Measurements from ENCODE around the gene TIMM13. TPM values are rescaled to one million over a fixed set of nuclear protein-coding genes. Genes with fewer than 3 reads are reported as not detected.
"Not testable (repeated sequence)": the region's sequence is repeated elsewhere in the genome, so short reads cannot be mapped to it uniquely, and the experiment has no call there.

TIMM13 gene
- total RNA-seq, 1 donor from 2014 or later: 39.5 TPM

DNA sequence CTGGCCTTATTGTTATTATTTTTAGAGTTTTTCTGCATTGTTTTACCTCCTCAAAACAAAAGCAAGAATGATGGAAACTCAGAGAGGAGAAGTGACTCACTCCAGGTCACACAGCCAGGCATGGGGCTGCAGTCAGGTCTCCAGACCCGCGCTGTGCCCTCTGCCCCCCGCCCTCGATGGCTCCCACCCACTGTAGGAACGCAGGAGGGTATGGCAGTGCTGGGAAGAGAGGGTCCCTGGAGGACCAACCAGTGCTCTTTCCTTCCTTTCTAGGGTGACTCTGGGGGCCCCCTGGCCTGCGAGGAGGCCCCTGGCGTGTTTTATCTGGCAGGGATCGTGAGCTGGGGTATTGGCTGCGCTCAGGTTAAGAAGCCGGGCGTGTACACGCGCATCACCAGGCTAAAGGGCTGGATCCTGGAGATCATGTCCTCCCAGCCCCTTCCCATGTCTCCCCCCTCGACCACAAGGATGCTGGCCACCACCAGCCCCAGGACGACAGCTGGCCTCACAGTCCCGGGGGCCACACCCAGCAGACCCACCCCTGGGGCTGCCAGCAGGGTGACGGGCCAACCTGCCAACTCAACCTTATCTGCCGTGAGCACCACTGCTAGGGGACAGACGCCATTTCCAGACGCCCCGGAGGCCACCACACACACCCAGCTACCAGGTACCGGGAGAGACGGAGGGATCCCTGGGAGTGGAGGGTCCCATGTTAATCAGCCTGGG is 5.6 kb downstream of the TIMM13 start:
- H3K4me3 ChIP-seq (ENCODE audit: low read depth, low read length): no peak overlapping the region
- H3K27me3 ChIP-seq (ENCODE audit: control insufficient read depth, insufficient read depth, low read length): no peaks in the 10 kb centered on the region
- TF ChIP-seq, protein P1, sequence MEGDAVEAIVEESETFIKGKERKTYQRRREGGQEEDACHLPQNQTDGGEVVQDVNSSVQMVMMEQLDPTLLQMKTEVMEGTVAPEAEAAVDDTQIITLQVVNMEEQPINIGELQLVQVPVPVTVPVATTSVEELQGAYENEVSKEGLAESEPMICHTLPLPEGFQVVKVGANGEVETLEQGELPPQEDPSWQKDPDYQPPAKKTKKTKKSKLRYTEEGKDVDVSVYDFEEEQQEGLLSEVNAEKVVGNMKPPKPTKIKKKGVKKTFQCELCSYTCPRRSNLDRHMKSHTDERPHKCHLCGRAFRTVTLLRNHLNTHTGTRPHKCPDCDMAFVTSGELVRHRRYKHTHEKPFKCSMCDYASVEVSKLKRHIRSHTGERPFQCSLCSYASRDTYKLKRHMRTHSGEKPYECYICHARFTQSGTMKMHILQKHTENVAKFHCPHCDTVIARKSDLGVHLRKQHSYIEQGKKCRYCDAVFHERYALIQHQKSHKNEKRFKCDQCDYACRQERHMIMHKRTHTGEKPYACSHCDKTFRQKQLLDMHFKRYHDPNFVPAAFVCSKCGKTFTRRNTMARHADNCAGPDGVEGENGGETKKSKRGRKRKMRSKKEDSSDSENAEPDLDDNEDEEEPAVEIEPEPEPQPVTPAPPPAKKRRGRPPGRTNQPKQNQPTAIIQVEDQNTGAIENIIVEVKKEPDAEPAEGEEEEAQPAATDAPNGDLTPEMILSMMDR (IDR thresholded peaks at IDR 0.05; ENCODE audit: insufficient read depth, low read length, severe bottlenecking): no peak
- H3K36me3 ChIP-seq (ENCODE audit: control insufficient read depth, insufficient read depth, low read length): peaks cover 16% of the 10 kb centered on the region
- no peak for FAIRE-seq
- DNase-seq (ENCODE audit: low read depth): no peak

DNA sequence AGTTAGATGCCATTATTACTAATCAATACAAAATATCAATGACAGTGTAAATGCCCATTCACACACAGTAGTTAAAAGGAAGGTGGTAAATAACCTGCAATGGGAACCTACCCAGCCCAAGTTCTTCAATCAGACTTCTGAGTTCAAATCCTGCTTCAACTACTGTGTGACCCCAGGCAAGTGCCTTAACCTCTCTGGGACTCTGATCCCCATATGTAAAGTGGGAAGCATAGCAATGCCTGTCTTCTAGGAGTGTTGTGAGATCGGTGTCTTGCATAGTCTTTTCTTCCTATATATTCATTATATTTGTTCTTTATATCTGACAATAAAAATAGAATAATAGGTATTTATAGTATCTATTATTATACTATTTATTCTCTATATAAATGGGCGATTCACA is 6.9 kb downstream of the TIMM13 start:
- Histone ChIP-seq H3K27me3 (ENCODE audit: control insufficient read depth, insufficient read depth, low read length) (no peaks in the 10 kb centered on the region), H3K4me3 (ENCODE audit: low read depth, low read length) (no peak overlapping the region), H3K36me3 (ENCODE audit: control insufficient read depth, insufficient read depth, low read length) (peaks cover 7% of the 10 kb centered on the region)
- TF ChIP-seq, protein P1 (IDR thresholded peaks at IDR 0.05; ENCODE audit: insufficient read depth, low read length, severe bottlenecking): no peak
- DNase-seq (ENCODE audit: low read depth) (no peak), FAIRE-seq (no peak)

DNA sequence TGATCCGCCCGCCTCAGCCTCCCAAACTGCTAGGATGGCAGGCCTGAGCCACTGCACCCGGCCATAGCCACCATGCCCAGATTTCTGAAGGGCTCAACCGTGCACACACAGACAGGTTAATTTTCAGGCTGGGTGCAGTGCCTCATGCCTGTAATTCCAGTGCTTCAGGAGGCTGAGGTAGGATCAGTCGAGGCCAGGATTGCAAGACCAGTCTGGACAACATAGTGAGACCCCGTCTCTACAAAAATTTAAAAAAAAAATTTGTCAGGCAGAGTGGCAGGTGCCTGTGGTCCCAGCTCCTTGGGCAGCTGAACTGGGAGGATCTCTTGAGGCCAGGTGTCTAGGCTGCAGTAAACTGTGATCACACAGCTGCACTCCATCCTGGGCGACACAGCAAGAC is 7.6 kb downstream of the TIMM13 start:
- peaks cover 6% of the 10 kb centered on the region for H3K36me3 ChIP-seq (ENCODE audit: control insufficient read depth, insufficient read depth, low read length)
- TF ChIP-seq, protein P1 (IDR thresholded peaks at IDR 0.05; ENCODE audit: insufficient read depth, low read length, severe bottlenecking): no peak
- DNase-seq (ENCODE audit: low read depth): no peak
- no peak overlapping the region for H3K4me3 ChIP-seq (ENCODE audit: low read depth, low read length)
- H3K27me3 ChIP-seq (ENCODE audit: control insufficient read depth, insufficient read depth, low read length): no peaks in the 10 kb centered on the region
- FAIRE-seq: no peak

- Histone ChIP-seq H3K27me3 (ENCODE audit: control insufficient read depth, insufficient read depth, low read length) (no peaks in the 10 kb centered on the region), H3K36me3 (ENCODE audit: control insufficient read depth, insufficient read depth, low read length) (peaks cover 1% of the 10 kb centered on the region), H3K4me3 (ENCODE audit: low read depth, low read length) (no peak overlapping the region)
- DNase-seq (ENCODE audit: low read depth) (no peak), FAIRE-seq (no peak)
- TF ChIP-seq, protein P1 (IDR thresholded peaks at IDR 0.05; ENCODE audit: insufficient read depth, low read length, severe bottlenecking): no peak
These were observed 9.4 kb downstream of the TIMM13 start for GRCh38 chr19:2417881-2418406.

DNA sequence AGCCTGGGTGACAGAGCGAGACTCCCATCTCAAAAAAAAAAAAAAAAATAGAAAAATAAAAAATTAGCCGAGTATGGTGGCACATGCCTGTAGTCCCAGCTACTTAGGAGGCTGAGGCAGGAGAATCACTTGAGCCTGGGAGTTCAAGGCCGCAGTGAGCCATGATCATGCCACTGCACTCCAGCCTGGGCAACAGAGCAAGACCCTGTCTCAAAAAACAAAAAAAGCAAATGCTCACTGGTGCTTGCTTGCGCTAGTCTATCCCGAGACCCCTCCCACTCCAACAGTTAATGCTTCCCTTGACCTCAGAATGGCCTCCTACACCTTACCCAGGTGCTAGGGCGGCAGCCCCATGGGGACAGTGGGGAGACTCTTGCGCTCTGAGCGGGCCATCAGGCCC is 9.9 kb downstream of the TIMM13 start:
- not testable (repeated sequence) for FAIRE-seq; DNase-seq (ENCODE audit: low read depth); H3K27me3 ChIP-seq (ENCODE audit: control insufficient read depth, insufficient read depth, low read length); H3K36me3 ChIP-seq (ENCODE audit: control insufficient read depth, insufficient read depth, low read length); H3K4me3 ChIP-seq (ENCODE audit: low read depth, low read length)

GRCh38 chr19:2416321-2417097 is 10.9 kb downstream of the TIMM13 start:
- no peak for FAIRE-seq
- peaks cover 1% of the 10 kb centered on the region for H3K36me3 ChIP-seq (ENCODE audit: control insufficient read depth, insufficient read depth, low read length)
- TF ChIP-seq, protein P1 (IDR thresholded peaks at IDR 0.05; ENCODE audit: insufficient read depth, low read length, severe bottlenecking): no peak
- no peak for DNase-seq (ENCODE audit: low read depth)
- no peaks in the 10 kb centered on the region for H3K27me3 ChIP-seq (ENCODE audit: control insufficient read depth, insufficient read depth, low read length)
- no peak overlapping the region for H3K4me3 ChIP-seq (ENCODE audit: low read depth, low read length)
